Kidney (tissue), 14 donors: ENCODE data around the gene HABP2. TPM values are rescaled to one million over a fixed set of nuclear protein-coding genes. Genes with fewer than 3 reads are reported as not detected.

ENCODE experiments used
- DNase-seq, 5 donors: peaks; one replicate each; pipeline ENCODE4 v3.0.0-alpha.2; 2013 to 2020
- FAIRE-seq: peaks from 2 replicates; lab custom pipeline; 2012; peaks lifted over from hg19 to GRCh38; lab: Jason Lieb, UNC
- H3K27ac ChIP-seq, 2 donors: one replicate each; pipeline ENCODE4 v1.7.0; 2013; ENCODE audit warnings: low read depth in 2 of 2, low read length in 2 of 2, inconsistent platforms in 1 of 2
- H3K27me3 ChIP-seq: one replicate; pipeline ENCODE4 v1.7.1; 2013; ENCODE audit warnings: low read length, inconsistent platforms; ENCODE audit not compliant: control insufficient read depth, insufficient read depth
- H3K36me3 ChIP-seq, 3 donors: one replicate each; pipeline versions ENCODE4 v1.7.0 to v1.7.1; 2013; ENCODE audit warnings: low read length in 3 of 3, control low read depth in 1 of 3, inconsistent platforms in 1 of 3; ENCODE audit not compliant: insufficient read depth in 3 of 3, control insufficient read depth in 2 of 3
- H3K4me1 ChIP-seq, 3 donors: one replicate each; pipeline versions ENCODE4 v1.7.0 to v1.7.1; 2013; ENCODE audit warnings: low read length in 3 of 3, inconsistent platforms in 1 of 3, low read depth in 1 of 3; ENCODE audit not compliant: control insufficient read depth in 2 of 3, insufficient read depth in 2 of 3
- H3K4me3 ChIP-seq, 3 donors: one replicate each; pipeline versions ENCODE4 v1.7.0 to v1.8.1; 2013; ENCODE audit warnings: low read length in 3 of 3, control low read depth in 1 of 3, inconsistent platforms in 1 of 3
- H3K9ac ChIP-seq, 3 donors: one replicate each; pipeline versions ENCODE4 v1.7.0 to v1.7.1; 2013; ENCODE audit warnings: low read length in 3 of 3, control low read depth in 1 of 3, inconsistent platforms in 1 of 3
- H3K9me3 ChIP-seq, 3 donors: one replicate each; pipeline versions ENCODE4 v1.7.0 to v1.7.1; 2013; ENCODE audit warnings: low read length in 3 of 3, control low read depth in 1 of 3, inconsistent platforms in 1 of 3; ENCODE audit not compliant: control insufficient read depth in 2 of 3, insufficient read depth in 1 of 3
- CTCF ChIP-seq: IDR thresholded peaks from 3 replicates; pipeline ENCODE4 v1.5.1; 2012; ENCODE audit warnings: mild to moderate bottlenecking, moderate library complexity, borderline replicate concordance; ENCODE audit not compliant: insufficient read depth; ENCODE audit errors: extremely low read depth
- intact Hi-C: fragments of 100-400 bp; cut with DNase I; formaldehyde crosslinking; loops from one replicate; pipeline ENCODE4 v1.11.1; 2022
- polyA plus RNA-seq: library from polyadenylated mRNA; stranded (reverse); fragments of 350-450 nt; fragmentation: Illumina TruSeq; extraction: RNeasy Lipid Tissue Mini Kit (QIAGEN cat#74804); gene quantifications from one replicate; pipeline ENCODE4 v1.2.3, GENCODE V29; 2014; ENCODE audit warnings: low read depth, low replicate concordance; ENCODE audit not compliant: insufficient read depth
- total RNA-seq: library from RNA; stranded (reverse); fragmentation: NEBNext Ultra II Directional; extraction: Animal tissue kit (Norgen Biotek cat#: 25700); gene quantifications from one replicate; pipeline ENCODE4 v1.2.1, GENCODE V29; 2021
- donor health status: control.
- donor health status: control.
- donor health status: control.
- donor health status: control.
- donor health status: control.
- donor health status: DM: yes; HTN: yes; CAD: no.
- donor health status: Normal renal cell carcinoma (clear cell type).

The HABP2 gene
- total and polyA plus RNA-seq, 2 donors from 2014 or later, result 25.6 to 27.4 TPM

- Histone ChIP-seq H3K4me1 (no peaks in the 10 kb centered on the region), H3K27me3 (no peaks in the 10 kb centered on the region), H3K9me3 (no peaks in the 10 kb centered on the region), H3K27ac (no peak overlapping the region), H3K9ac (no peak overlapping the region), H3K4me3 (no peak overlapping the region), H3K36me3 (no peaks in the 10 kb centered on the region)
- intact Hi-C loops, result no loop called here
- no peak for FAIRE-seq
- no peak for TF ChIP-seq CTCF
- DNase-seq, result no peak
Measured at GRCh38 chr10:113543107-113543955, 9.5 kb upstream of the HABP2 start.

GRCh38 chr10:113544392-113544791 is 8.5 kb upstream of the HABP2 start:
- H3K36me3 ChIP-seq, result no peaks in the 10 kb centered on the region
- no peak for FAIRE-seq

GRCh38 chr10:113547426-113547825 is 5.4 kb upstream of the HABP2 start:
- no peaks in the 10 kb centered on the region for H3K9me3 ChIP-seq
- H3K9ac ChIP-seq, result no peak overlapping the region
- H3K27me3 ChIP-seq, result no peaks in the 10 kb centered on the region
- no peak overlapping the region for H3K27ac ChIP-seq
- intact Hi-C loops, result no loop called here
- no peak for TF ChIP-seq CTCF
- no peak for FAIRE-seq
- DNase-seq, result no peak
- H3K4me3 ChIP-seq, result no peak overlapping the region
- no peaks in the 10 kb centered on the region for H3K36me3 ChIP-seq
- H3K4me1 ChIP-seq, result peaks cover 0 to 3% (median 0%) of the 10 kb centered on the region in 3 donors

More at GRCh38 chr10:113544392-113544791, 8.5 kb upstream of the HABP2 start:
- H3K4me1 ChIP-seq, result no peaks in the 10 kb centered on the region
- H3K27me3 ChIP-seq, result no peaks in the 10 kb centered on the region
- H3K9me3 ChIP-seq, result no peaks in the 10 kb centered on the region
- H3K9ac ChIP-seq, result no peak overlapping the region
- no peak overlapping the region for H3K4me3 ChIP-seq
- no peak for DNase-seq
- intact Hi-C loops, result no loop called here
- no peak overlapping the region for H3K27ac ChIP-seq
- TF ChIP-seq CTCF, result no peak
